Stimulated activated CD4-positive, alpha-beta T cell treated with anti-CD3 and anti-CD28 coated beads, Interleukin-12 subunit alpha, Interleukin-12 subunit beta, amount 100 ng/mL, for 4 hours (primary cell): ENCODE results near the gene RBP5.

ENCODE experiments used
- DNase-seq: peaks from one replicate; pipeline ENCODE4 v3.0.0-alpha.2; 2020

The RBP5 gene

GRCh38 chr12:7128681-7129286, at the start of gene RBP5:
RBP5 (minus strand) TSS chr12:7128889; CDS start chr12:7128775, 114 bp downstream.
- no peak for DNase-seq

GRCh38 chr12:7178481-7178880, 49.8 kb upstream of the RBP5 start:
- no peak for DNase-seq

GRCh38 chr12:7176595-7176994, 47.9 kb upstream of the RBP5 start:
- no peak for DNase-seq

GRCh38 chr12:7175493-7175892, 46.8 kb upstream of the RBP5 start:
- no peak for DNase-seq

- no peak for DNase-seq
Observed at GRCh38 chr12:7171854-7172253, 43.2 kb upstream of the RBP5 start.

GRCh38 chr12:7169951-7170350, 41.3 kb upstream of the RBP5 start:
- DNase-seq, result no peak

GRCh38 chr12:7162691-7163114, 34.0 kb upstream of the RBP5 start:
- peak; percentile 15 for DNase-seq

GRCh38 chr12:7161811-7162210, 33.1 kb upstream of the RBP5 start:
- DNase-seq, result no peak

GRCh38 chr12:7161327-7161726, 32.6 kb upstream of the RBP5 start:
- DNase-seq, result no peak

GRCh38 chr12:7160183-7160582, 31.5 kb upstream of the RBP5 start:
- DNase-seq, result no peak

GRCh38 chr12:7158781-7159609, 30.3 kb upstream of the RBP5 start:
- no peak for DNase-seq

- DNase-seq, result no peak
Observed at GRCh38 chr12:7157391-7157790, 28.7 kb upstream of the RBP5 start.

GRCh38 chr12:7156259-7157197, 27.8 kb upstream of the RBP5 start:
- DNase-seq, result no peak

GRCh38 chr12:7155471-7156034, 26.9 kb upstream of the RBP5 start:
- DNase-seq, result no peak

GRCh38 chr12:7154901-7155470, 26.3 kb upstream of the RBP5 start:
- DNase-seq, result no peak

GRCh38 chr12:7154042-7154441, 25.4 kb upstream of the RBP5 start:
- DNase-seq, result no peak

GRCh38 chr12:7152818-7153217, 24.1 kb upstream of the RBP5 start:
- no peak for DNase-seq

GRCh38 chr12:7151532-7151931, 22.8 kb upstream of the RBP5 start:
- DNase-seq, result no peak

GRCh38 chr12:7150841-7151240, 22.2 kb upstream of the RBP5 start:
- no peak for DNase-seq

- DNase-seq, result no peak
Observed at GRCh38 chr12:7150356-7150755, 21.7 kb upstream of the RBP5 start.

GRCh38 chr12:7146906-7147305, 18.2 kb upstream of the RBP5 start:
- DNase-seq, result no peak

GRCh38 chr12:7146228-7146627, 17.5 kb upstream of the RBP5 start:
- DNase-seq, result no peak

- no peak for DNase-seq
Observed at GRCh38 chr12:7145671-7146070, 17.0 kb upstream of the RBP5 start.
